Activated T-helper 2 cell treated with anti-CD3 and anti-CD28 coated beads, Interferon-gamma antibody, Interleukin-2, Interleukin-4, amounts not matched to agents 10 μg/mL and 5 μg/mL and 100 μg/mL, durations not matched to agents 14 hours and 24 hours and 36 hours (primary cell): ENCODE data around the gene TAAR6. TPM values are rescaled to one million over a fixed set of nuclear protein-coding genes. Genes with fewer than 3 reads are reported as not detected.
"Not testable (repeated sequence)": the region's sequence is repeated elsewhere in the genome, so short reads cannot be mapped to it uniquely, and the experiment has no call there.

ENCODE experiments used
- DNase-seq: peaks from one replicate; pipeline ENCODE4 v3.0.0; 2021; ENCODE audit warnings: low spot score
- H3K27ac Mint-ChIP-seq: one replicate; pipeline ENCODE4 v1.8.0; 2021; ENCODE audit warnings: mixed read lengths
- H3K27me3 Mint-ChIP-seq: one replicate; pipeline ENCODE4 v1.8.0; 2021; ENCODE audit warnings: low read depth, mixed read lengths
- H3K36me3 Mint-ChIP-seq: one replicate; pipeline ENCODE4 v1.8.0; 2021; ENCODE audit warnings: low read depth, mixed read lengths
- H3K4me1 Mint-ChIP-seq: one replicate; pipeline ENCODE4 v1.8.0; 2021; ENCODE audit warnings: low read depth, mixed read lengths
- H3K4me3 Mint-ChIP-seq: one replicate; pipeline ENCODE4 v1.8.0; 2021; ENCODE audit warnings: low read depth, mild to moderate bottlenecking, moderate library complexity, mixed read lengths
- H3K9me3 Mint-ChIP-seq: one replicate; pipeline ENCODE4 v1.8.0; 2021; ENCODE audit warnings: mixed read lengths
- intact Hi-C: fragments of 100-400 bp; cut with micrococcal nuclease; formaldehyde crosslinking; loops from one replicate; pipeline ENCODE4 v1.15.1; 2023
- total RNA-seq: library from RNA; stranded (reverse); gene quantifications from 2 replicates; pipeline ENCODE4 v1.2.3, GENCODE V29; 2022

TAAR6 gene
- total RNA-seq, 1 donor from 2014 or later, result not detected

DNA sequence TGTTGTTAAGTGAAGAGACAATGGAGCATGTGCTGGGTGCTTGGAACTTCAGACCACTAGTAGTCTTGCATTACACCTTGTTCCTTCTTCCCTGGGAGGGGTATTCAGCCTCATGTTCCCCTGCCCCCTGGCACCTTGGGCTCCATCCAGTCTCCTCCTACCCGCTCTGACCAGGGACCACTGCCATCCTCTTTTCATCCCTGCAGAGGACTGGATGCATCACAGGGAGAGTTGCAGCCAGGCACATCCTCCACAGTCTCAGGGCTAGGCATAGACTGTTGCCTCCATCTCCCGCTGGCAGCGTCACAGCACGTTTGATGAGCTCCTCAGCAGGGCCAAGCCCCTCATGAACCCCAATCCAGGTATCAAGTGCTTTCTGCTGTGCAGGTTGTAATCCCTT lies 18.9 kb upstream of the TAAR6 start:
- Mint-ChIP-seq H3K36me3 (no peaks in the 10 kb centered on the region), H3K27me3 (peaks cover 4% of the 10 kb centered on the region), H3K4me3 (no peak overlapping the region), H3K9me3 (no peaks in the 10 kb centered on the region), H3K4me1 (no peaks in the 10 kb centered on the region), H3K27ac (no peak overlapping the region)
- no peak for DNase-seq
- intact Hi-C loops, result no loop called here

GRCh38 chr6:132552372-132552771 lies 17.8 kb upstream of the TAAR6 start, which contains the start of gene TAAR8:
TAAR8 (plus strand) TSS chr6:132552672; CDS start chr6:132552693, 21 bp downstream.
- Mint-ChIP-seq H3K9me3 (no peaks in the 10 kb centered on the region), H3K27ac (no peak within 1 kb of the TSS), H3K4me1 (no peaks in the 10 kb centered on the region), H3K27me3 (peaks cover 4% of the 10 kb centered on the region), H3K4me3 (no peak within 1 kb of the TSS), H3K36me3 (no peaks in the 10 kb centered on the region)
- intact Hi-C loops, result no loop called here
- DNase-seq, result no peak

DNA sequence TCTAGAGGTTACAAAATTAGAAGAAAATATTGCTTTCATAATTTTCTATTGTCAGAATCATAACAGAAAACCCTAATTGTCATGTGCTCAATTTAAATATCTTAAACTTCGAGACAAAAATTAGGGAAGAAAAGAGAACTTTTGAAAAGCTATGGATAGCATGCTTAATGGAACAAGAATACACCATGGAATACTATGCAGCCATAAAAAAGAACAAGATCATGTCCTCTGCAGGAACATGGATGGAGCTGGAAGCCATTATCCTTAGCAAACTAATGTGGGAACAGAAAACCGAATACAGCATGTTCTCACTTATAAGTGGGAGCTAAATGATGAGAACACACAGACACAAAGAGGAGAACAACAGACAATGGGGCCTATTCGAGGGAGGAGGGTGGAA lies 10.0 kb upstream of the TAAR6 start:
- DNase-seq, intact Hi-C loops, H3K4me1 Mint-ChIP-seq, H3K36me3 Mint-ChIP-seq, H3K9me3 Mint-ChIP-seq, H3K4me3 Mint-ChIP-seq, H3K27ac Mint-ChIP-seq: not testable (repeated sequence)
- H3K27me3 Mint-ChIP-seq, result peaks cover 11% of the 10 kb centered on the region

- no peak for DNase-seq
- no peaks in the 10 kb centered on the region for H3K4me1 Mint-ChIP-seq
- H3K9me3 Mint-ChIP-seq, result no peaks in the 10 kb centered on the region
- intact Hi-C loops, result no loop called here
- H3K27ac Mint-ChIP-seq, result no peak overlapping the region
- H3K4me3 Mint-ChIP-seq, result no peak overlapping the region
- H3K27me3 Mint-ChIP-seq, result peaks cover 16% of the 10 kb centered on the region
- H3K36me3 Mint-ChIP-seq, result no peaks in the 10 kb centered on the region
Measured at GRCh38 chr6:132566404-132566803, 3.7 kb upstream of the TAAR6 start.

DNA sequence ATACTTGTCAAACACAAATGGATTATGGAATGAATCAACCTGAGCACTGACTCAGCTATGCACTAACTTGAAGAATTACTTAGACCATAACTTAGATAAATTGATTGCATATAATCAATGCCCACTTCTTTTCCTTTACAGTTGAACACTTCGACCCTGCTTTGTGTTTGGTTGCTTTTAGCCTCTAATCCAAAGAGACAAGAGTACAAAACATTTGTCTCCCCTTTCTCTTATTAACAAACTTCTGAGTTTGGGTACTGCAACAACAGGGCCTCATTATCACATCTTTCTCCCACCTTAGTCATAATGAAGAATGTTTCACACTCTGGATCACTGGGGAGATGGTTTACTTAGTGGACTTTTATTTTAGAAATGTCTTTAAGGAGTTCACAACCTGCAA lies 2.6 kb upstream of the TAAR6 start:
- intact Hi-C loops, result no loop called here
- Mint-ChIP-seq H3K9me3 (no peaks in the 10 kb centered on the region), H3K4me1 (no peaks in the 10 kb centered on the region), H3K27me3 (peaks cover 18% of the 10 kb centered on the region), H3K4me3 (no peak overlapping the region), H3K27ac (no peak overlapping the region), H3K36me3 (no peaks in the 10 kb centered on the region)
- DNase-seq, result no peak

- peaks cover 17% of the 10 kb centered on the region for H3K27me3 Mint-ChIP-seq
Measured at GRCh38 chr6:132568611-132569010, 1.5 kb upstream of the TAAR6 start.

GRCh38 chr6:132569170-132569569 lies 952 bp upstream of the TAAR6 start:
- Mint-ChIP-seq H3K4me1 (no peaks in the 10 kb centered on the region), H3K27ac (no peak overlapping the region), H3K9me3 (no peaks in the 10 kb centered on the region), H3K4me3 (no peak overlapping the region), H3K36me3 (no peaks in the 10 kb centered on the region), H3K27me3 (peaks cover 20% of the 10 kb centered on the region)
- intact Hi-C loops, result no loop called here
- no peak for DNase-seq

More at GRCh38 chr6:132568611-132569010, 1.5 kb upstream of the TAAR6 start:
- Mint-ChIP-seq H3K27ac (no peak overlapping the region), H3K36me3 (no peaks in the 10 kb centered on the region), H3K4me3 (no peak overlapping the region), H3K4me1 (no peaks in the 10 kb centered on the region), H3K9me3 (no peaks in the 10 kb centered on the region)
- intact Hi-C loops, result no loop called here
- DNase-seq, result no peak

- no peaks in the 10 kb centered on the region for H3K4me1 Mint-ChIP-seq
- no peaks in the 10 kb centered on the region for H3K9me3 Mint-ChIP-seq
- H3K27ac Mint-ChIP-seq, result no peak overlapping the region
- DNase-seq, result no peak
- H3K36me3 Mint-ChIP-seq, result no peaks in the 10 kb centered on the region
- H3K27me3 Mint-ChIP-seq, result peaks cover 22% of the 10 kb centered on the region
- intact Hi-C loops, result no loop called here
- H3K4me3 Mint-ChIP-seq, result no peak overlapping the region
Measured at GRCh38 chr6:132571774-132572173, 1.7 kb downstream of the TAAR6 start.

DNA sequence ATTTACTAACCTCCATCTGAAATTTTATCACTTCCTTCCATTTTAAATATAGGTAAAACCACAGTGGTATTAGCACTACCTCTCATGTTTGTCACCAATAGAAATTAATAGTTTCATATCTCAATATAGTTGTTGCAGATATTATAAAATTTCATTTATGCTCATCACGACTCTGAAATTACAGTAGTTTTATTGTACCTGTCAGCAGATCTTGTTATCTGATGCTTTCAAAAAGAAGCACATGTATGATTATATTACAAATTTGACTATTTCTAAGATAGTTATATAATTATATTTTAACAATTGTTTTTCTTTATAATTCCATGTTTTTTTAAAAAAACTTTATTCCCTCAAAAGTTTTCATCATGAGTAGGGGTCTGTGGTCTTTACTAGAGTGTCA lies 14.6 kb downstream of the TAAR6 start:
- no peak for DNase-seq
- Mint-ChIP-seq H3K4me1 (no peaks in the 10 kb centered on the region), H3K36me3 (no peaks in the 10 kb centered on the region), H3K27ac (no peak overlapping the region), H3K4me3 (no peak overlapping the region), H3K27me3 (peaks cover 7% of the 10 kb centered on the region), H3K9me3 (no peaks in the 10 kb centered on the region)
- intact Hi-C loops, result no loop called here

- Mint-ChIP-seq H3K36me3 (no peaks in the 10 kb centered on the region), H3K27me3 (peaks cover 11% of the 10 kb centered on the region), H3K4me3 (no peak overlapping the region), H3K9me3 (no peaks in the 10 kb centered on the region), H3K4me1 (no peaks in the 10 kb centered on the region), H3K27ac (no peak overlapping the region)
- intact Hi-C loops, result no loop called here
- no peak for DNase-seq
Measured at GRCh38 chr6:132587424-132587823, 17.3 kb downstream of the TAAR6 start.

GRCh38 chr6:132589454-132589853 lies 19.3 kb downstream of the TAAR6 start, which contains the start of gene TAAR5:
TAAR5 (minus strand) TSS chr6:132589741; CDS start chr6:132589686, 55 bp downstream.
- intact Hi-C loops, result no loop called here
- Mint-ChIP-seq H3K27me3 (peaks cover 8% of the 10 kb centered on the region), H3K9me3 (no peaks in the 10 kb centered on the region), H3K27ac (no peak within 1 kb of the TSS), H3K4me3 (no peak within 1 kb of the TSS), H3K4me1 (no peaks in the 10 kb centered on the region), H3K36me3 (no peaks in the 10 kb centered on the region)
- no peak for DNase-seq

DNA sequence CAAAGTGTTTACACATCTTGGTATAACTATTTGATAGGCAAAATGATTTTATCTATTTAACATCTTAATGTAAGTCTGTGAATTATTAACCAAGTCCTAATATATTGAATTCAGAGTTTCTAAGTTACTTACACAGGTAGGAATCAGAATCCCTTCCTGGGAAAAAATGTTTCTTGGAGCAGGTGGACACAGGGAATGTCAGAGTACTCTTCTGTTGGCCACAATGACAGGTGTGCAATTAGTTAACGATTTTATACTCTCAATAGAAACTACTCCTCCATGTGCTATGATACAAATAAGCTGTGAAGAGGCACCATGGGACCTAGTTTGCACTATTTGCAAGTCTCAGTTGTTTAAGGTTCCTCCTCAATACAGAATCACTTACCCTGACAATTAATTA lies 20.2 kb downstream of the TAAR6 start:
- H3K27me3 Mint-ChIP-seq, result peaks cover 8% of the 10 kb centered on the region

GRCh38 chr6:132592855-132593254 lies 22.7 kb downstream of the TAAR6 start:
- no peak overlapping the region for H3K4me3 Mint-ChIP-seq

More for the DNA sequence above, 20.2 kb downstream of the TAAR6 start:
- Mint-ChIP-seq H3K9me3 (no peaks in the 10 kb centered on the region), H3K36me3 (no peaks in the 10 kb centered on the region), H3K4me1 (no peaks in the 10 kb centered on the region), H3K27ac (no peak overlapping the region), H3K4me3 (no peak overlapping the region)
- DNase-seq, result no peak
- intact Hi-C loops, result no loop called here

GRCh38 chr6:132596201-132596600 lies 26.1 kb downstream of the TAAR6 start:
- intact Hi-C loops, result no loop called here
- no peaks in the 10 kb centered on the region for H3K4me1 Mint-ChIP-seq
- no peak overlapping the region for H3K4me3 Mint-ChIP-seq
- no peak overlapping the region for H3K27ac Mint-ChIP-seq
- no peaks in the 10 kb centered on the region for H3K36me3 Mint-ChIP-seq
- no peaks in the 10 kb centered on the region for H3K9me3 Mint-ChIP-seq
- no peak for DNase-seq
- H3K27me3 Mint-ChIP-seq, result peaks cover 20% of the 10 kb centered on the region

More at GRCh38 chr6:132592855-132593254, 22.7 kb downstream of the TAAR6 start:
- Mint-ChIP-seq H3K36me3 (no peaks in the 10 kb centered on the region), H3K9me3 (no peaks in the 10 kb centered on the region), H3K27ac (no peak overlapping the region), H3K4me1 (no peaks in the 10 kb centered on the region), H3K27me3 (peaks cover 10% of the 10 kb centered on the region)
- intact Hi-C loops, result no loop called here
- DNase-seq, result no peak
